Measurements from ENCODE around the gene LYZL1. TPM values are rescaled to one million over a fixed set of nuclear protein-coding genes. Genes with fewer than 3 reads are reported as not detected.
"Not testable (repeated sequence)": the region's sequence is repeated elsewhere in the genome, so short reads cannot be mapped to it uniquely, and the experiment has no call there.

Gene LYZL1
- total RNA-seq, 6 donors from 2014 or later: not detected

DNA sequence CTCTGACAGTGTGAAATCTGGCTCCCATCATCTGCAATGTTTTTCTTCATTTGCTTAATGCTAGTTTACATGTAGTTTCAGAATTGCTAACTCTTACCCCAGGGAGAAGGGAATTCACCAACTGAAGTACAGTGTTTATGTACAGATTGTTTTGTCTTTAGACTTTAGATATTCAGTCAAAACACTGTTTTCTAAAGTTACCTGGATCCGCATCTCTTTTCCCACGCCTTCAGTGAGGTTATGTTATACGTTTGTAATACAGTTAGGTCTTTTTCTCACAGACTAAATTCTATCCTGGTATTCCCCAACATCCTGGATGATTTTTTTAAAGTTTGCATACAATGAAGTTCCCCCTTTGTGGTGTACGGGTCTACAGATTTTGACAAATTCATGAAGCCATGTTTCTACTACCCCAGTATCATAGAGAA lies 3.2 kb upstream of the LYZL1 start:
- DNase-seq (no peak), ATAC-seq (ENCODE audit: low FRiP score in 2 of 2) (no peak)
- WGBS, 2 donors: 86 to 90% methylated on average over 4 of the region's 4 CpGs
- H3K4me3 ChIP-seq: no peak overlapping the region
- H3K36me3 ChIP-seq: no peaks in the 10 kb centered on the region
- no peaks in the 10 kb centered on the region for H3K9me3 ChIP-seq
- no peaks in the 10 kb centered on the region for H3K27me3 ChIP-seq
- H3K4me1 ChIP-seq: no peaks in the 10 kb centered on the region
- H3K27ac ChIP-seq: no peak overlapping the region
- no peak for TF ChIP-seq POLR2AphosphoS5 (IDR thresholded peaks at IDR 0.05)
- no peak for TF ChIP-seq POLR2A (IDR thresholded peaks at IDR 0.05)
- TF ChIP-seq, protein P1, sequence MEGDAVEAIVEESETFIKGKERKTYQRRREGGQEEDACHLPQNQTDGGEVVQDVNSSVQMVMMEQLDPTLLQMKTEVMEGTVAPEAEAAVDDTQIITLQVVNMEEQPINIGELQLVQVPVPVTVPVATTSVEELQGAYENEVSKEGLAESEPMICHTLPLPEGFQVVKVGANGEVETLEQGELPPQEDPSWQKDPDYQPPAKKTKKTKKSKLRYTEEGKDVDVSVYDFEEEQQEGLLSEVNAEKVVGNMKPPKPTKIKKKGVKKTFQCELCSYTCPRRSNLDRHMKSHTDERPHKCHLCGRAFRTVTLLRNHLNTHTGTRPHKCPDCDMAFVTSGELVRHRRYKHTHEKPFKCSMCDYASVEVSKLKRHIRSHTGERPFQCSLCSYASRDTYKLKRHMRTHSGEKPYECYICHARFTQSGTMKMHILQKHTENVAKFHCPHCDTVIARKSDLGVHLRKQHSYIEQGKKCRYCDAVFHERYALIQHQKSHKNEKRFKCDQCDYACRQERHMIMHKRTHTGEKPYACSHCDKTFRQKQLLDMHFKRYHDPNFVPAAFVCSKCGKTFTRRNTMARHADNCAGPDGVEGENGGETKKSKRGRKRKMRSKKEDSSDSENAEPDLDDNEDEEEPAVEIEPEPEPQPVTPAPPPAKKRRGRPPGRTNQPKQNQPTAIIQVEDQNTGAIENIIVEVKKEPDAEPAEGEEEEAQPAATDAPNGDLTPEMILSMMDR (IDR thresholded peaks at IDR 0.05): no peak
- no peak for TF ChIP-seq EP300 (IDR thresholded peaks at IDR 0.05)

DNA sequence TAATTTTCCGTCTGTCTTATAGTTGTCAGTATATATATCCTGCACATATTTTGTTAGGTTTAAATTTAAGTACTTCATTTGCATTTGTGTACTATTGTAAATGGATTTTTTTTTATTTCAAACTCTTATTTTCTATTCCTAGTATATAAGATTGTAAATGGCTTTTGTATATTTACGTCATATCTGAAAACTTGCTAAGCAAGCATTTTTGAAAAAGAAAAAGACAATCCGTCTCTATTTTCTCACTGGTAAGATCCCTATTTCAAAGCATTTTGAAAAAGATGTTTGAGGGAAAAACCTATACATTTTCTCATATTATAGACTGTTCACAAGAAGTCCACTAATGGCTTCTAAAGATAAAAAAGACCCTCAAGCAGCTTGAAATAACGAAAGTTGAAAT lies 1.2 kb upstream of the LYZL1 start:
- Histone ChIP-seq H3K9me3 (no peaks in the 10 kb centered on the region), H3K4me3 (no peak overlapping the region), H3K4me1 (no peaks in the 10 kb centered on the region), H3K27me3 (no peaks in the 10 kb centered on the region), H3K36me3 (no peaks in the 10 kb centered on the region), H3K27ac (no peak overlapping the region)
- TF ChIP-seq EP300 (IDR thresholded peaks at IDR 0.05) (no peak), POLR2AphosphoS5 (IDR thresholded peaks at IDR 0.05) (no peak), POLR2A (IDR thresholded peaks at IDR 0.05) (no peak)
- TF ChIP-seq, protein P1 (IDR thresholded peaks at IDR 0.05): no peak
- ATAC-seq (ENCODE audit: low FRiP score in 2 of 2): no peak
- WGBS, 2 donors: 75 to 76% methylated on average over 4 of the region's 4 CpGs
- DNase-seq: no peak

DNA sequence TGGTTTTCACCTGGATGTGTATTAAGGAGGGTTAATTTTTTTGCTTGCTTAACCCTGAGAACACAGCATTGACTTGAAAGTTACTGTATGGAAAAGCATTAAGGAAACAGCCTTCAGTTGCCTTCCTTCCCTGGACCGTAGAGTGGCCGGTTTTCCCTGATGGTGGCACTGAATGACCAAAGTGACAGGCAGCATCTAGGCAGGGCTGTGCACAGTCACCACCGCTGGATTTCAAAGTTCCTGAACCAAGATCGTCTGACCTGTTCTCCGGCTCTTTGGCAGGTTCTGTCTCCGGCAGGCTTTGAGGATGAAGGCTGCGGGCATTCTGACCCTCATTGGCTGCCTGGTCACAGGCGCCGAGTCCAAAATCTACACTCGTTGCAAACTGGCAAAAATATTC lies 2.7 kb downstream of the LYZL1 start:
- not testable (repeated sequence) for DNase-seq; ATAC-seq (ENCODE audit: low FRiP score in 2 of 2)
- WGBS, 2 donors: 71 to 73% methylated on average over 1 to 7 of the region's 10 CpGs

DNA sequence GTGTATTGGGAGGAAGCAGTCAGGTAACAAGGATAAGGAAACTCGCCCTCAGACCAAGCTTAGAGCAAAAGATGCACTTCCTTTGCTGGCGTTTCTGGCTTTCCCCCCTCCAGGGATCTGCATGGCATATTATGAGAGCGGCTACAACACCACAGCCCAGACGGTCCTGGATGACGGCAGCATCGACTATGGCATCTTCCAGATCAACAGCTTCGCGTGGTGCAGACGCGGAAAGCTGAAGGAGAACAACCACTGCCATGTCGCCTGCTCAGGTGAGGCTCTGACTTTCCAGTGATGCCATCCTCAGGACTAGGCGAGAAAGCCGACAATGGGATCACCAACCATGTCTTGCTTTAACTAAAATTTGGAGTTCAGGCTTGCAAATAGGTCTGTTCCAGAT lies 3.5 kb downstream of the LYZL1 start:
- ATAC-seq (ENCODE audit: low FRiP score in 2 of 2); H3K27ac ChIP-seq; H3K9me3 ChIP-seq; H3K36me3 ChIP-seq; H3K4me3 ChIP-seq; H3K27me3 ChIP-seq; DNase-seq; H3K4me1 ChIP-seq: not testable (repeated sequence)
- WGBS, 2 donors: 84 to 87% methylated on average over 3 to 13 of the region's 13 CpGs

More for the DNA sequence above, 2.7 kb downstream of the LYZL1 start:
- not testable (repeated sequence) for H3K4me3 ChIP-seq, H3K27ac ChIP-seq, H3K36me3 ChIP-seq, H3K4me1 ChIP-seq, H3K27me3 ChIP-seq, H3K9me3 ChIP-seq

DNA sequence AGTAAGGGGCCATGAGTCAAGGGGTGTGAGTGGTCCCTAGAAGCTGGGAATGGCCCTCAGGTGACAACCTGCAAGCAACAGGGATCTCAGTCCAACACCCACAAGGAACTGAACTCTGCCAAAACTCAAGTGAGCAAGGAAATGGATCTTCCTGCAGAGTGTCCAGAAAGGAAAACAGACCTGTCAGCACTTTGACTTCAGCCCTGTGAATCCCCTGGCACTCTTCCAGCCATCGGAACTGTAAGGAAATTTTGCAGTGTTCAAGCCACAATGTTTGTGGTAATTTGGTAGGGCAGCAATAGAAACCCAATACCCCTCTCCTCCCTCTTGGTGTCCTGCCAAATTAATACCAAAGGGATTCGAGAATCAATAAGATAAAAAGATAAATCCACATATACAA lies 6.9 kb downstream of the LYZL1 start:
- Histone ChIP-seq H3K27me3 (no peaks in the 10 kb centered on the region), H3K4me1 (no peaks in the 10 kb centered on the region), H3K9me3 (peaks cover 0 to 6% (median 3%) of the 10 kb centered on the region in 4 donors), H3K36me3 (no peaks in the 10 kb centered on the region), H3K27ac (no peak overlapping the region), H3K4me3 (no peak overlapping the region)
- ATAC-seq (ENCODE audit: low FRiP score in 2 of 2): no peak
- 66 to 67% methylated on average over 2 of the region's 2 CpGs for WGBS, 2 donors
- TF ChIP-seq EP300 (IDR thresholded peaks at IDR 0.05) (no peak), POLR2A (IDR thresholded peaks at IDR 0.05) (no peak), POLR2AphosphoS5 (IDR thresholded peaks at IDR 0.05) (no peak)
- TF ChIP-seq, protein P1 (IDR thresholded peaks at IDR 0.05): no peak
- no peak for DNase-seq

DNA sequence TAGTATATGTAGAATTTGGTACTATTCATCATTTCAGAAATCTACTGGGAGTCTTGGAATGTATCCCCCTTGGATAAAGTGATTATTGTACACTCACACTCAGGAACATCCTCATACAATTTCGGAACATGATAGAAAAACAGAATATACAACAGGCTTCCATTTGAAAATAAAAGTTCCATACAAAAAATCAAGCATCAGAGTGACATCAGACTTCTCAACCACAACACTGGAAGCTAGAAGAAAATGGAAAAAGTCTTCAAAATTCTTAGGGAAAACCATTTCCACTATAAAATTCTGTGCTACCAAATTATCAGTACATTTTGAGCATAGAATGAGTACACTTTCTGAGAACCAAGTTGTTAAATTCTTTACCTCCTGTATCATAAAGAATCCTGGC lies 8.8 kb downstream of the LYZL1 start:
- 65 to 81% methylated on average over 1 of the region's 1 CpG for WGBS, 2 donors
- ATAC-seq (ENCODE audit: low FRiP score in 2 of 2) (no peak), DNase-seq (no peak)
- Histone ChIP-seq H3K4me1 (no peaks in the 10 kb centered on the region), H3K27ac (no peak overlapping the region), H3K9me3 (peaks cover 4 to 15% (median 8%) of the 10 kb centered on the region in 4 donors), H3K4me3 (no peak overlapping the region), H3K27me3 (no peaks in the 10 kb centered on the region), H3K36me3 (no peaks in the 10 kb centered on the region)
- TF ChIP-seq POLR2AphosphoS5 (IDR thresholded peaks at IDR 0.05) (no peak), POLR2A (IDR thresholded peaks at IDR 0.05) (no peak), EP300 (IDR thresholded peaks at IDR 0.05) (no peak)
- TF ChIP-seq, protein P1 (IDR thresholded peaks at IDR 0.05): no peak

All from upper lobe of left lung (tissue), 6 donors.